ENCODE measurements around the gene ATR.
A peak's percentile ranks its signal among the peaks of the same experiment; 100 is the strongest.
"Not testable (repeated sequence)": the region's sequence is repeated elsewhere in the genome, so short reads cannot be mapped to it uniquely, and the experiment has no call there.

Gene ATR

GRCh38 chr3:142592268-142592667, 13.7 kb upstream of the ATR start:
- DNase-seq, result not testable (repeated sequence)

GRCh38 chr3:142588703-142589102, 10.2 kb upstream of the ATR start:
- DNase-seq, result no peak

DNA sequence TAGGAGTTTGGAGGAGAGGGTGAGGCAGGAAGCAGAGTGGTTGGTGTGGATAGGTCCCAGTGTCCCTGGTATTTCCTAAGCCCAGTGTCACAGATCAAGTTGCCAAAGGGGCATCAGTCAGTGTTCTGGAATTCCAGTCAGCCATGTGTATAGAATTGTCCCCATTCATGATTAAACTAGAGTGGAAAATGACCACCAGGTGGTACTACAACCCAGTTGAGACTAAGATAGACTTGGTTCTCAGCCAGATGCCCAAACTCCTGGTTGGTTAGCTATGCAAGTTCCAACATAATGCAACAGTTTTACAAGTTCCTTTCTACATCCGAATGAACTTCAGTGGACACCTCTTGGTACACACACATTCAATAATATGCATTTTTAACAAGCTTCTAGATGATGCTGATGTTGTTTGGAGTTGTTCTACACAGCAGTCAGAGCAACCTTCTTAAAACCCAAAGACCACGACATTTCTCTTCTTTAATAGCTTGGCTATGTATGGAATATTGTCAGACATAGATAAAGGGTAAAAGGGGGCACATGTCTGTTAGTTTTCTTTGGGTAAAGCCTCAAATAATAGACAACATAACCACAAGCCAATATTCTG, 8.4 kb upstream of the ATR start:
- peak; percentile 56 for DNase-seq

- DNase-seq, result not testable (repeated sequence)
These were observed 2.5 kb upstream of the ATR start for GRCh38 chr3:142581070-142581469.

GRCh38 chr3:142580061-142580423, 1.5 kb upstream of the ATR start:
- no peak for DNase-seq

DNA sequence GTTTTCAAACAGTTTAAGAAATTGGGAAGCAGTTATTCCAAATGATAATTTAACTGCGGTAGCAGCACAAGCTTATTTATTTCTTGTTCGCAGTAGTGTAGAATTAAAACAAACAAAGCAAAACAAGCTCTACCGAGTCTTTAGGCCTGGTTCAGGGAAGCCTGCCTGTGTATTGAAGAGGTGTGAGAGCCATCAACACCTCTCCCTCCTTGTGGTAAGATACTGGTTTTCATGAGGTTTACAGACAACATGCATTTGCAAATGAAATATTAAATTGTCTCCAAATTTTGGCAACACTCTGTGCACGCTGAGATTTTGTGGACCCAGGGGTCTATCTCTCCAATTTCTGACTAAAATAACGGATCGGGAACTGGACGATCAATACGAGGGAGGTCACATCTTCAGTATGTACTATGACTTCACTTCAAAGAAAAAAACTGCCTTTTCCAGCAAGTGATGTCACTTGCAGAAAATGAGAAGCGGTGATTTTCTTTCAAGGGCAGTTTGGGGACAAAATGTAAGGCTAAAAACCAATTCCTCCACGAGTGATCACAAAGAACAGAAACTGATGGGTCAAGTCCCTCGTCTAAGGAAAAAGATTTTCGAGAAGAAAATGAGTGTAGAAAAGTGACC, 721 bp downstream of the ATR start:
- DNase-seq, result no peak

- DNase-seq, result no peak
These were observed 1.7 kb downstream of the ATR start for GRCh38 chr3:142576792-142577191.

DNA sequence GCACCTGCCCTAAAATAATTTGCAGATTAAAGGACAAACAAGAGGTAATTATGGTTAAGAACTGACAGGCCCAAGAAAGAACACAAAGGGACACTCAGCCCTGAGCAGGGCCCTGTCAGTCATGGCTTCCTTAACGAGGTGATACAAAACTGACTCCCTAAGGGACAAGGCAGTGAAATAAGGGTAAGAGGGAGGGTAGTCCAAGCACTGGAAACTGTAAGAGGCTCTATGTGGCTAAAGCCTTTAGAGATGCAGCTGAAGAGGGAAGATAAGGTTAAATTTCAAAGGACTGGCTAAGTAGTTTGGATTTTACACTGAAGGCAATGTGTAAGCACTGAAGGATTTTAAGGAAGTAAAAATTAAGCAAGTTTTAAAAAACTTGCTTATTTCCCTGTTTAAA, 3.9 kb downstream of the ATR start:
- no peak for DNase-seq

GRCh38 chr3:142574223-142574622, 4.3 kb downstream of the ATR start:
- DNase-seq, result not testable (repeated sequence)

GRCh38 chr3:142569422-142569821, 9.1 kb downstream of the ATR start:
- not testable (repeated sequence) for DNase-seq

GRCh38 chr3:142568393-142569017, 10.0 kb downstream of the ATR start:
- DNase-seq, result no peak

GRCh38 chr3:142566096-142566495, 12.4 kb downstream of the ATR start:
- no peak for DNase-seq

DNA sequence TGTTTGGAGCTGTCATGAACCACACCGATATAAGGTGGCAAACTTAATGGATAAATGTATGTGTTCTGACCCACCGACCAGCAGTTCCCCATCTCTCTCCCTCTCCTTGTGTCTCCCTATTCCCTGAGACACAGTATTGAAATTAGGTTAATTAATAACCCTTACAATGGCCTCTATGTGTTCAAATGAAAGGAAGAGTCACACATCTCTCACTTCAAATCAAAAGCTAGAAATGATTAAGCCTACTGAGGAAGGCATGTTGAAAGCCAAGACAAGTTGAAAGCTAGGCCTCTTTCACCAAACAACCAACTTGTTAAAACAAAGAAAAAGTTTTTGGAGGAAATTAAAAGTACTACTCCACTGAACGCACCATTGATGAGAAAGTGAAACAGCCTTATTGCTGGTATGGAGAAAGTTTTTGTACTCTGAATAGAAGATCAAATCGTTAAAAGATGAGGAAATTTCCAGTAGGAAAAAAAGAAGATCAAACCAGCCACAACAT, 15.0 kb downstream of the ATR start:
- DNase-seq, result no peak

DNA sequence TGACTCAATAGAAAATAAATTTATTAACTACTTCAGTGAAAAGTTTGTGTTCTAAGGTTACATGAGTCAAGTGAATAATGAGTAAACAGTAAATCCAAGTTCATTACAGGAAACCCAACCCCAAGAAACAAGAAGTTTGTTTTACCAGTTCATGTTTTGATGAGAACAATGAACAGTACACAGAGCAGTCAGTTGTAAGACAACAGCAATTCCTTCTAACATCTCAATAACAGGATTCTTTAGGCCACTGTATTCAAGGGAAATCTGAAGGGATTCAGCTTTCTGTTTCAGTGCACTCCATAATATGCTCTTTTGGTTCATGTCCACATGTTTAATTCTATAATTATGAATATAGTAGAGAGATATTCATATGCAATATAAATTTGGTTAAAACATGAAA, 18.4 kb downstream of the ATR start:
- no peak for DNase-seq

- no peak for DNase-seq
These were observed 24.8 kb downstream of the ATR start for GRCh38 chr3:142553741-142554140.

DNA sequence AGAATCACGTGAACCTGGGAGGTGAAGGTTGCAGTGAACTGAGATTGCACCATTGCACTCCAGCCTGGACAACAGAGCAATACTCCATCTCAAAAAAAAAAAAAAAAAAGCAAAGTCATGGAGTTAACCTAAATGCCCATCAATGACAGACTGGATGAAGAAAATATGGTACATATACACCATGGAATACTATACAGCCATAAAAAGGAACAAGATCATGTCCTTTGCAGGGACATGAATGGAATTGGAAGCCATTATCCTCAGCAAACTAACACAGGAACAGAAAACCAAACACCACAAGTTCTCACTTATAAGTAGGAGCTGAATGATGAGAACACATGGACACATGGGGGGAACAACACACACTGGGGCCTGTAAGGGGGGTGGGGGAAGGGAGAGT, 26.0 kb downstream of the ATR start:
- DNase-seq, result not testable (repeated sequence)

DNA sequence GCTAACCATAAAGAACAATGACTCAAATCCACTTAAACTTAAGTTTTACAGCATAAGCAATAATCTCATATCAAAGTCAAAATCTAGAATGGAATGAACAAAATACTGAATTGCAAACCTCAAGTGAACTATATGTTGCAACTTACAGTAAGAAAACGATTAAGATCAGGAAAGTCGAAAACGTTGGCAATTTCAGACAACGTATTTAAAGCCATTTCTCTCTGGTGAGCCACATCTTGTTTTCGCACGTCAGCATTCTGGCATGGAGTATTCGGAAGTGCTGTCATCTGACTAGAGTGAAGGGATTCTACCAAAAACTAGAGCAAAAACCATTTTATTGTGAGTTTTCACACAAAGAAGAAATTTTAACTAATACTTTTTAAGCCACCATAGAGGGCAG, 28.5 kb downstream of the ATR start:
- DNase-seq, result no peak

- no peak for DNase-seq
These were observed 35.2 kb downstream of the ATR start for GRCh38 chr3:142543307-142543706.

- DNase-seq, result no peak
These were observed 36.5 kb downstream of the ATR start for GRCh38 chr3:142542054-142542453.

- no peak for DNase-seq
These were observed 42.0 kb downstream of the ATR start for GRCh38 chr3:142536519-142536918.

- DNase-seq, result no peak
These were observed 44.0 kb downstream of the ATR start for GRCh38 chr3:142534543-142534942.

- DNase-seq, result no peak
These were observed 48.2 kb downstream of the ATR start for GRCh38 chr3:142530296-142530695.

DNA sequence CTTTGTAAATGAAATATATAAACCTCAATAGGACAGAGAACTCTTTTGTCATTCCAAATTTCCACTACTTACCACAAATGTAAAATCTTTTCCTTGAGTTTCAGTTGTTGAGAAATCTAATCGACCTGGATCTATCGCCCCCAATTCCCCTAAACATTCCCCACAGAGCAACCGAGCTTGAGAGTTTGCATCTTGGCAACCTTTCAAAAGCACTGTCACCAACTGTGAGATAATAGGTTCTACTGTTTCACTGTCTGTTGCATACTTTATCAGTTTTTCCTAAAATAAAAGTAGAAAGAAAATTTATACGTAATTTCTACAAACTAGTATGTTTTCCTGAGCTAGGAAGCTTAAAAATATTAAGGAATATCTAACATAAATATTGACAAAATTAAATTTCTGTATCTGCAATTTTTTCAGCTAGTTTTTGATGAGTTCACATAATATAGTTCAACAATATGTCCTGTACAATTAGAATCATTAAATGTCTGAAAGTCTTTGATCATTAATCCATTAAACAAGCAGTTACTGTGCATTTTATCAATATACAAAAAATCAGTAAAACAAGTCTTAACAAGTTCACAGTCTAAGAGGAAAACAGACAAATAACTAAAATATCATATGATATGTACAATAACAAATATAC, 54.5 kb downstream of the ATR start:
- no peak for DNase-seq

- DNase-seq, result no peak
These were observed 69.5 kb downstream of the ATR start for GRCh38 chr3:142509079-142509478.
